Measurements from ENCODE around the gene SEL1L3. TPM values are rescaled to one million over a fixed set of nuclear protein-coding genes. Genes with fewer than 3 reads are reported as not detected.

The SEL1L3 gene
- total and polyA plus RNA-seq, 2 donors (not counting 1 experiment from before 2014, with no cell fraction given): 120 to 280 TPM

DNA sequence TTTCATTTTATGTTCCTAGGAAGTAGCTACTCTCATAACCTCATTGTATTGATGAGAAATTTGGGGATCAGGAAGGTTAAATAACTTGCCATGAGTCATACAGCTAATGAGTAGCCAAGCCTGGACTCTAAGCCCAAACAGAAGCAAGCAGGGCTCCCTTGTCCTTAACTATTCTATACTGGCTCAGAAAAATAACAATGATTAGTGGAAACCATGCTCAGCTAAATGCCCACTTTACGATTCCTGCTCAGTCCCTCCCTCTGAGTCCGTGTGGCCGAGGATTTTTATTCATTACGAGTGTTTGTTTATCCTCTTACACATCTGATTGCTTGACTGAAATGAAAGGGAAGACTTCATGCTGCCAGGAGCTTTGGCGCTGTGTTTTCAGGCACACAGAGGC, 106.3 kb downstream of the SEL1L3 start:
- Mint-ChIP-seq H3K4me1 (peaks cover 3% of the 10 kb centered on the region), H3K9me3 (ENCODE audit: insufficient read depth) (no peaks in the 10 kb centered on the region), H3K4me3 (no peak overlapping the region), H3K27ac (no peak overlapping the region), H3K27me3 (no peaks in the 10 kb centered on the region)
- no peak overlapping the region for H3K9ac ChIP-seq (ENCODE audit: low read length)
- no peak overlapping the region for H3K4me2 ChIP-seq (replicated peaks; ENCODE audit: low read depth, low read length, poor library complexity, severe bottlenecking)
- H4K20me1 ChIP-seq (ENCODE audit: control insufficient read depth, insufficient read depth, low read length, poor library complexity, severe bottlenecking): peaks cover 4% of the 10 kb centered on the region
- no peaks in the 10 kb centered on the region for H3K9me3 ChIP-seq (ENCODE audit: control extremely low read depth in 1 of 3, control insufficient read depth in 2 of 3, insufficient read depth in 1 of 3, low read length in 2 of 3)
- H2AFZ ChIP-seq (ENCODE audit: insufficient read depth, low read depth, low read length, poor library complexity, severe bottlenecking): no peak overlapping the region
- H3K27ac ChIP-seq (ENCODE audit: low read length in 2 of 2): no peak overlapping the region
- peaks cover 13 to 82% of the 10 kb centered on the region in 2 experiments for H3K36me3 ChIP-seq (replicated peaks in 1 of 2; ENCODE audit: control extremely low read depth in 1 of 2, control insufficient read depth in 1 of 2, extremely low read depth in 1 of 2, insufficient read depth in 2 of 2, low read length in 1 of 2)
- H3K27me3 ChIP-seq (replicated peaks in 1 of 4; ENCODE audit: control extremely low read depth in 1 of 4, control insufficient read depth in 3 of 4, insufficient read depth in 4 of 4, low read length in 3 of 4): no peaks in the 10 kb centered on the region
- POLR2A ChIA-PET: interaction anchor here (0.6 kb wide), 1 partner anchor 599 kb away, joined by 3 read pairs; no protein-coding TSS in a partner anchor
- CTCF ChIA-PET: interaction anchor here (1.3 kb wide), 1 partner anchor 654 kb away, joined by 3 read pairs; no protein-coding TSS in a partner anchor
- DNase-seq (no peak), ATAC-seq (ENCODE audit: low read depth) (no peak)
- H3K4me1 ChIP-seq (ENCODE audit: control insufficient read depth in 2 of 2, insufficient read depth in 2 of 2, low read length in 2 of 2): no peaks in the 10 kb centered on the region
- TF ChIP-seq, protein P1, sequence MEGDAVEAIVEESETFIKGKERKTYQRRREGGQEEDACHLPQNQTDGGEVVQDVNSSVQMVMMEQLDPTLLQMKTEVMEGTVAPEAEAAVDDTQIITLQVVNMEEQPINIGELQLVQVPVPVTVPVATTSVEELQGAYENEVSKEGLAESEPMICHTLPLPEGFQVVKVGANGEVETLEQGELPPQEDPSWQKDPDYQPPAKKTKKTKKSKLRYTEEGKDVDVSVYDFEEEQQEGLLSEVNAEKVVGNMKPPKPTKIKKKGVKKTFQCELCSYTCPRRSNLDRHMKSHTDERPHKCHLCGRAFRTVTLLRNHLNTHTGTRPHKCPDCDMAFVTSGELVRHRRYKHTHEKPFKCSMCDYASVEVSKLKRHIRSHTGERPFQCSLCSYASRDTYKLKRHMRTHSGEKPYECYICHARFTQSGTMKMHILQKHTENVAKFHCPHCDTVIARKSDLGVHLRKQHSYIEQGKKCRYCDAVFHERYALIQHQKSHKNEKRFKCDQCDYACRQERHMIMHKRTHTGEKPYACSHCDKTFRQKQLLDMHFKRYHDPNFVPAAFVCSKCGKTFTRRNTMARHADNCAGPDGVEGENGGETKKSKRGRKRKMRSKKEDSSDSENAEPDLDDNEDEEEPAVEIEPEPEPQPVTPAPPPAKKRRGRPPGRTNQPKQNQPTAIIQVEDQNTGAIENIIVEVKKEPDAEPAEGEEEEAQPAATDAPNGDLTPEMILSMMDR (IDR thresholded peaks at IDR 0.05): no peak
- no peak for TF ChIP-seq EZH2 (IDR thresholded peaks at IDR 0.05; ENCODE audit: borderline replicate concordance, insufficient read depth, low read depth, low read length, poor library complexity, severe bottlenecking)
- H3K79me2 ChIP-seq (ENCODE audit: control insufficient read depth, insufficient read depth, low read length): no peaks in the 10 kb centered on the region
- WGBS (ENCODE audit: insufficient coverage): 90% methylated on average over 2 of the region's 5 CpGs
- no peak overlapping the region for H3K4me3 ChIP-seq (ENCODE audit: control extremely low read depth in 1 of 5, extremely low read depth in 1 of 5, insufficient read depth in 1 of 5, low read depth in 2 of 5, low read length in 4 of 5)
- intact Hi-C loops (cut with micrococcal nuclease): no loop called here

DNA sequence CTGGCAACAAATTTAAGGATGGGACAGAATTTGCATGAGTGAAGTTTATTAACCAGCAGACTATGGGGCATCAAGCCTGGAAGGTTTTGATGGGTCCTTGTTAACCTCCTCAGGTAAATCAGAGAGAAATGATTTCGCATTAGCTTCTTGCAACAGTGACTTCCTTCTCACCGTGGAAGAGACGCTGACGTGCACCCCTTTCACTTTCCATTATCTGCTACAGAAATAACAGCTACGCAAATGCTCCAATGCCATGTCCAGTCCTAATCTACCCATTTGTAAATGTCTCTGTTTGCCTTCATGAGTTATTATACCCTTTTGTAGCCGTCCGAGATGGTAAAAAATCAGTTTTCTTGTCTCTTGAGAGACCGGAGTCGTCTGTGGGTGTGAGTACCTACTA, 106.9 kb downstream of the SEL1L3 start:
- 100% methylated on average over 5 of the region's 9 CpGs for WGBS (ENCODE audit: insufficient coverage)
- no peak for ATAC-seq (ENCODE audit: low read depth)
- H3K27ac Mint-ChIP-seq: peak overlapping the region; percentile 3
- H4K20me1 ChIP-seq (ENCODE audit: control insufficient read depth, insufficient read depth, low read length, poor library complexity, severe bottlenecking): peaks cover 8% of the 10 kb centered on the region
- TF ChIP-seq EZH2 (IDR thresholded peaks at IDR 0.05; ENCODE audit: borderline replicate concordance, insufficient read depth, low read depth, low read length, poor library complexity, severe bottlenecking): no peak
- TF ChIP-seq, protein P1 (IDR thresholded peaks at IDR 0.05): no peak
- H3K27ac ChIP-seq (ENCODE audit: low read length in 2 of 2): no peak overlapping the region
- no peaks in the 10 kb centered on the region for H3K27me3 Mint-ChIP-seq
- no peaks in the 10 kb centered on the region for H3K27me3 ChIP-seq (replicated peaks in 1 of 4; ENCODE audit: control extremely low read depth in 1 of 4, control insufficient read depth in 3 of 4, insufficient read depth in 4 of 4, low read length in 3 of 4)
- H3K4me3 Mint-ChIP-seq: no peak overlapping the region
- no peak overlapping the region for H2AFZ ChIP-seq (ENCODE audit: insufficient read depth, low read depth, low read length, poor library complexity, severe bottlenecking)
- no peak overlapping the region for H3K9ac ChIP-seq (ENCODE audit: low read length)
- peaks cover 4 to 5% of the 10 kb centered on the region in 2 donors for H3K4me1 ChIP-seq (ENCODE audit: control insufficient read depth in 2 of 2, insufficient read depth in 2 of 2, low read length in 2 of 2)
- DNase-seq: no peak
- peaks cover 8% of the 10 kb centered on the region for H3K4me1 Mint-ChIP-seq
- no peak overlapping the region for H3K4me3 ChIP-seq (ENCODE audit: control extremely low read depth in 1 of 5, extremely low read depth in 1 of 5, insufficient read depth in 1 of 5, low read depth in 2 of 5, low read length in 4 of 5)
- no peaks in the 10 kb centered on the region for H3K79me2 ChIP-seq (ENCODE audit: control insufficient read depth, insufficient read depth, low read length)
- ChIA-PET POLR2A (interaction anchor here (0.6 kb wide), 1 partner anchor 600 kb away, joined by 3 read pairs; no protein-coding TSS in a partner anchor), CTCF (interaction anchor here (1.3 kb wide), 1 partner anchor 655 kb away, joined by 3 read pairs; no protein-coding TSS in a partner anchor)
- no peaks in the 10 kb centered on the region for H3K9me3 Mint-ChIP-seq (ENCODE audit: insufficient read depth)
- no peaks in the 10 kb centered on the region for H3K9me3 ChIP-seq (ENCODE audit: control extremely low read depth in 1 of 3, control insufficient read depth in 2 of 3, insufficient read depth in 1 of 3, low read length in 2 of 3)
- peaks cover 13 to 83% of the 10 kb centered on the region in 2 experiments for H3K36me3 ChIP-seq (replicated peaks in 1 of 2; ENCODE audit: control extremely low read depth in 1 of 2, control insufficient read depth in 1 of 2, extremely low read depth in 1 of 2, insufficient read depth in 2 of 2, low read length in 1 of 2)
- intact Hi-C loops (cut with micrococcal nuclease): no loop called here
- no peak overlapping the region for H3K4me2 ChIP-seq (replicated peaks; ENCODE audit: low read depth, low read length, poor library complexity, severe bottlenecking)
